8988T (cell line): ENCODE data around the gene TCF7.

Source experiments
- DNase-seq: peaks from one replicate; pipeline ENCODE4 v3.0.0; 2011

The TCF7 gene

GRCh38 chr5:134114886-134115805, 665 bp downstream of the TCF7 start:
- DNase-seq, result peak; percentile 79

- DNase-seq, result peak; percentile 58
Observed at GRCh38 chr5:134115806-134116175, 1.3 kb downstream of the TCF7 start.

GRCh38 chr5:134116286-134116685, 1.8 kb downstream of the TCF7 start:
- DNase-seq, result no peak

GRCh38 chr5:134116789-134117761, 2.6 kb downstream of the TCF7 start:
- DNase-seq, result no peak

GRCh38 chr5:134118212-134118835, 3.8 kb downstream of the TCF7 start:
- DNase-seq, result no peak

GRCh38 chr5:134119720-134120119, 5.2 kb downstream of the TCF7 start:
- no peak for DNase-seq

GRCh38 chr5:134120386-134121138, 6.1 kb downstream of the TCF7 start:
- DNase-seq, result no peak

GRCh38 chr5:134122530-134122929, 8.0 kb downstream of the TCF7 start:
- DNase-seq, result no peak

GRCh38 chr5:134123360-134123759, 8.9 kb downstream of the TCF7 start:
- no peak for DNase-seq

- DNase-seq, result no peak
Observed at GRCh38 chr5:134124289-134125038, 10.0 kb downstream of the TCF7 start.

GRCh38 chr5:134125039-134126015, 10.8 kb downstream of the TCF7 start:
- no peak for DNase-seq

- no peak for DNase-seq
Observed at GRCh38 chr5:134127376-134127861, 12.9 kb downstream of the TCF7 start.

- DNase-seq, result no peak
Observed at GRCh38 chr5:134127988-134128647, 13.6 kb downstream of the TCF7 start.

- DNase-seq, result no peak
Observed at GRCh38 chr5:134128648-134128995, 14.1 kb downstream of the TCF7 start.

- no peak for DNase-seq
Observed at GRCh38 chr5:134129411-134130238, 15.1 kb downstream of the TCF7 start.

- DNase-seq, result no peak
Observed at GRCh38 chr5:134130239-134130945, 15.9 kb downstream of the TCF7 start.

GRCh38 chr5:134131165-134131564, 16.7 kb downstream of the TCF7 start:
- DNase-seq, result no peak
